HepG2 (cell line): ENCODE measurements around the gene ZNF860. TPM values are rescaled to one million over a fixed set of nuclear protein-coding genes. Genes with fewer than 3 reads are reported as not detected.

Experiments used
- ARNTL ChIP-seq: sonication (generic); formaldehyde crosslinking; IDR thresholded peaks from 2 replicates; pipeline ENCODE4 v1.4.0; 2020; ENCODE audit warnings: mild to moderate bottlenecking, missing genetic modification reagents
- GZF1 ChIP-seq: sonication (generic); formaldehyde crosslinking; IDR thresholded peaks from 2 replicates; pipeline ENCODE4 v1.5.1; 2020; ENCODE audit warnings: mild to moderate bottlenecking, missing genetic modification reagents
- KIAA2018 ChIP-seq: sonication (generic); formaldehyde crosslinking; IDR thresholded peaks from 2 replicates; pipeline ENCODE4 v1.5.0; 2020; ENCODE audit warnings: mild to moderate bottlenecking, missing genetic modification reagents, borderline replicate concordance
- NBN ChIP-seq: fragments of 450-650 bp; conservative IDR thresholded peaks from 2 replicates; pipeline ENCODE4 v1.6.1; 2017
- NFE2L2 ChIP-seq: fragments of 150-350 bp; IDR thresholded peaks from 2 replicates; pipeline ENCODE4 v1.6.1; 2014; ENCODE audit warnings: low read length
- TCF7L2 ChIP-seq: IDR thresholded peaks from 2 replicates; pipeline ENCODE4 v1.6.1; 2011; ENCODE audit warnings: mild to moderate bottlenecking, low read depth, low read length, moderate library complexity
- YEATS4 ChIP-seq: sonication (generic); formaldehyde crosslinking; IDR thresholded peaks from 2 replicates; pipeline ENCODE4 v1.4.0; 2020; ENCODE audit warnings: missing genetic modification reagents, borderline replicate concordance
- ZBTB33 ChIP-seq: sonication (generic); formaldehyde crosslinking; IDR thresholded peaks from 2 replicates; pipeline ENCODE4 v1.4.0; 2020; ENCODE audit warnings: missing genetic modification reagents
- ZHX2 ChIP-seq, 2 experiments: sonication (generic) in 1 of 2; formaldehyde crosslinking in 1 of 2; IDR thresholded peaks; 2 replicates each; pipeline versions ENCODE4 v1.6.1 to v1.9.0; 2014 to 2022; ENCODE audit warnings: antibody characterized with exemption in 1 of 2, borderline replicate concordance in 1 of 2, inconsistent platforms in 1 of 2, low read depth in 1 of 2, missing genetic modification reagents in 1 of 2
- ZNF350 ChIP-seq: sonication (generic); formaldehyde crosslinking; IDR thresholded peaks from 2 replicates; pipeline ENCODE4 v1.4.0; 2020; ENCODE audit warnings: mild to moderate bottlenecking, low read depth, missing genetic modification reagents, borderline replicate concordance
- ZNF484 ChIP-seq: sonication (generic); formaldehyde crosslinking; IDR thresholded peaks from 2 replicates; pipeline ENCODE4 v1.5.1; 2020; ENCODE audit warnings: mild to moderate bottlenecking, low read depth, missing genetic modification reagents, borderline replicate concordance
- polyA plus RNA-seq, 8 experiments: library from polyadenylated mRNA; depleted of rRNA in 3 of 8; stranded (reverse) in 7 of 8; unstranded in 1 of 8; fragments of >200 nt; fragmentation: Illumina TruSeq in 4 of 8; extraction: Trizol in 4 of 8; gene quantifications; 2 replicates each; pipeline versions ENCODE4 v1.2.1 to v1.2.3, GENCODE V29; 2011 to 2016; ENCODE audit warnings: low read depth in 4 of 8, missing spikeins in 1 of 8, mixed read lengths in 1 of 8; ENCODE audit not compliant: insufficient read depth in 1 of 8
- total RNA-seq, 5 experiments: library from RNA; depleted of rRNA; stranded (reverse); fragments of >200 nt; fragmentation: Illumina TruSeq; extraction: Trizol; gene quantifications; 2 replicates each; pipeline ENCODE4 v1.2.3, GENCODE V29; 2016; ENCODE audit warnings: low read depth in 1 of 5

ZNF860 gene
- total and polyA plus RNA-seq, 2 of the 13 experiments (the other 11 are each of a cell fraction or from before 2014, with no cell fraction given), result 0.55 to 0.73 TPM

GRCh38 chr3:31981206-31982181 is at the start of gene ZNF860, which contains the start of gene OSBPL10 (continued):
- TF ChIP-seq KIAA2018 (CRISPR knock-in tag) (no peak), ZNF484 (CRISPR knock-in tag) (no peak), TCF7L2 (no peak), ZNF350 (CRISPR knock-in tag) (no peak; the same call in 1 of the 2 replicates), ZHX2 (IDR thresholded peaks at IDR 0.05; ENCODE audit: low read depth) (no peak), ZHX2 (CRISPR knock-in tag; IDR thresholded peaks at IDR 0.05; ENCODE audit: borderline replicate concordance) (no peak), NFE2L2 (no peak), NBN (no peak), GZF1 (CRISPR knock-in tag) (no peak), ZBTB33 (no peak; the same call in 1 of the 2 replicates), ARNTL (no peak), YEATS4 (CRISPR knock-in tag) (no peak)
